H1 (cell line): ENCODE data around the gene ACTR8. TPM values are rescaled to one million over a fixed set of nuclear protein-coding genes. Genes with fewer than 3 reads are reported as not detected.

Experiments
- CHD7 ChIP-seq: fragments of 300-600 bp; sonication (generic); IDR thresholded peaks from 2 replicates; pipeline ENCODE4 v1.7.1; 2012; ENCODE audit warnings: low read length, moderate library complexity, mild to moderate bottlenecking, inconsistent platforms; ENCODE audit not compliant: insufficient replicate concordance
- EZH2 ChIP-seq: fragments of 200-600 bp; sonication (generic); IDR thresholded peaks from 2 replicates; pipeline ENCODE4 v1.7.1; 2012; ENCODE audit warnings: low read depth, mild to moderate bottlenecking, moderate library complexity, low read length, inconsistent platforms; ENCODE audit not compliant: severe bottlenecking
- GTF2F1 ChIP-seq: IDR thresholded peaks from 2 replicates; pipeline ENCODE4 v1.6.1; 2012; ENCODE audit warnings: low read depth, low read length, improper control_type of control experiment, borderline replicate concordance
- KDM4A ChIP-seq: IDR thresholded peaks from one replicate; pipeline ENCODE4 v1.7.1; 2012; ENCODE audit warnings: low read depth, mild to moderate bottlenecking, moderate library complexity, low read length, inconsistent platforms; ENCODE audit not compliant: severe bottlenecking
- polyA plus RNA-seq, 7 experiments: library from polyadenylated mRNA; depleted of rRNA in 3 of 7; stranded (reverse) in 5 of 7; unstranded in 2 of 7; fragments of >200 nt in 5 of 7; fragments of 200-250 nt in 2 of 7; gene quantifications; 1 replicate in 5 of 7; 2 replicates in 1 of 7; 4 replicates in 1 of 7; pipeline versions ENCODE4 v1.2.1 to v1.2.3, GENCODE V29; 2011 to 2013; ENCODE audit warnings: missing spikeins in 2 of 7, mixed read lengths in 2 of 7
- total RNA-seq: library from RNA; stranded (reverse); fragmentation: NEBNext Ultra II Directional; extraction: Animal tissue kit (Norgen Biotek cat#: 25700); gene quantifications from 2 replicates; pipeline ENCODE4 v1.2.1, GENCODE V29; 2021

The ACTR8 gene
- total and polyA plus RNA-seq, 2 of the 8 experiments (the other 6 are each of a cell fraction or from before 2014, with no cell fraction given): 8.3 to 26.9 TPM

- no peak for TF ChIP-seq CHD7
- TF ChIP-seq EZH2: no peak
- TF ChIP-seq GTF2F1: no peak
- TF ChIP-seq KDM4A: no peak
Measured at GRCh38 chr3:53835257-53835656, 46.7 kb downstream of the ACTR8 start (continued).
